Measurements from ENCODE around the gene WASF3.

- TF ChIP-seq CTCF (IDR thresholded peaks at IDR 0.05) (no peak), POLR2A (IDR thresholded peaks at IDR 0.05) (no peak)
These were observed 122.1 kb downstream of the WASF3 start for GRCh38 chr13:26679411-26680122.
